IMR-90 (cell line): ENCODE data around the gene ARHGEF17. TPM values are rescaled to one million over a fixed set of nuclear protein-coding genes. Genes with fewer than 3 reads are reported as not detected.
A peak's percentile ranks its signal among the peaks of the same experiment; 100 is the strongest.

Experiments
- ATAC-seq: fragments of 200-7000 bp; cut with Tn5 transposase; 2 replicates; pipeline ENCODE4 v1.9.1; 2020; ENCODE audit warnings: low read depth, mild to moderate bottlenecking, moderate library complexity
- BruUV-seq: library from RNA; stranded (reverse); fragments of 400-500 nt; replicated peaks from 2 replicates; lab custom pipeline; 2021; lab: Mats Ljungman, UMichigan
- CTCF ChIA-PET: fragments of 300-600 bp; formaldehyde crosslinking; extraction: SDS; loops from one replicate; lab custom pipeline; 2021; ENCODE audit warnings: antibody characterized with exemption; lab: Yijun Ruan, JAX
- POLR2A ChIA-PET: fragments of 300-600 bp; sonication (Branson Sonifier 250); formaldehyde crosslinking; loops from one replicate; lab custom pipeline; 2022; ENCODE audit warnings: antibody characterized with exemption; ENCODE audit not compliant: unreplicated experiment; lab: Charles Lee
- DNase-seq: peaks from one replicate; pipeline ENCODE4 v3.0.0; 2013
- H2AFZ ChIP-seq: replicated peaks from 2 replicates; pipeline ENCODE3; 2013; ENCODE audit warnings: low read length, mild to moderate bottlenecking; ENCODE audit not compliant: poor library complexity
- H2AK5ac ChIP-seq: 2 replicates; pipeline ENCODE4 v1.6.1; 2013; ENCODE audit warnings: low read depth, low read length, inconsistent platforms
- H2AK9ac ChIP-seq: replicated peaks from 2 replicates; pipeline ENCODE3; 2013; ENCODE audit warnings: mild to moderate bottlenecking, low read depth, low read length, moderate library complexity; ENCODE audit not compliant: poor library complexity
- H2BK120ac ChIP-seq: 2 replicates; pipeline ENCODE4 v1.6.1; 2013; ENCODE audit warnings: low read depth, low read length, inconsistent platforms
- H2BK15ac ChIP-seq: 3 replicates; pipeline ENCODE4 v1.6.1; 2013; ENCODE audit warnings: low read depth, low read length, inconsistent platforms
- H2BK20ac ChIP-seq: 2 replicates; pipeline ENCODE4 v1.6.1; 2013; ENCODE audit warnings: low read depth, mild to moderate bottlenecking, inconsistent platforms, low read length, moderate library complexity
- H2BK5ac ChIP-seq: 2 replicates; pipeline ENCODE4 v1.6.1; 2013; ENCODE audit warnings: mild to moderate bottlenecking, low read depth, low read length, inconsistent platforms; ENCODE audit not compliant: poor library complexity, severe bottlenecking
- H3K14ac ChIP-seq: replicated peaks from 2 replicates; pipeline ENCODE4 v1.6.1; 2013; ENCODE audit warnings: low read depth, low read length, inconsistent platforms
- H3K18ac ChIP-seq: 2 replicates; pipeline ENCODE4 v1.6.1; 2013; ENCODE audit warnings: low read depth, low read length, control low read depth
- H3K23ac ChIP-seq: 2 replicates; pipeline ENCODE4 v1.6.1; 2013; ENCODE audit warnings: low read depth, low read length, inconsistent platforms
- H3K27ac ChIP-seq: 2 replicates; pipeline ENCODE4 v1.5.1; 2013; ENCODE audit warnings: mild to moderate bottlenecking, control low read depth, low read length; ENCODE audit not compliant: insufficient read depth
- H3K27me3 ChIP-seq: 2 replicates; pipeline ENCODE4 v1.6.1; 2013; ENCODE audit warnings: low read length; ENCODE audit not compliant: control insufficient read depth, insufficient read depth
- H3K36me3 ChIP-seq: 2 replicates; pipeline ENCODE4 v1.6.1; 2013; ENCODE audit warnings: low read length, mixed read lengths; ENCODE audit not compliant: control insufficient read depth, insufficient read depth
- H3K4ac ChIP-seq: 2 replicates; pipeline ENCODE4 v1.6.1; 2013; ENCODE audit warnings: low read depth, low read length, inconsistent platforms
- H3K4me1 ChIP-seq: 2 replicates; pipeline ENCODE4 v1.6.1; 2013; ENCODE audit warnings: low read length, mixed read lengths; ENCODE audit not compliant: control insufficient read depth, insufficient read depth
- H3K4me2 ChIP-seq: 2 replicates; pipeline ENCODE4 v1.6.1; 2013; ENCODE audit warnings: low read depth, mild to moderate bottlenecking, control low read depth, low read length, moderate library complexity
- H3K4me3 ChIP-seq: 2 replicates; pipeline ENCODE4 v1.5.1; 2013; ENCODE audit warnings: low read depth, mild to moderate bottlenecking, control low read depth, low read length, moderate library complexity; ENCODE audit not compliant: insufficient read depth
- H3K56ac ChIP-seq: 2 replicates; pipeline ENCODE4 v1.6.1; 2013; ENCODE audit warnings: low read length, inconsistent platforms; ENCODE audit not compliant: insufficient read depth; ENCODE audit errors: extremely low read depth
- H3K79me1 ChIP-seq, 2 experiments: 2 replicates each; pipeline ENCODE4 v1.6.1; 2013; ENCODE audit warnings: low read length in 2 of 2, inconsistent platforms in 1 of 2, low read depth in 1 of 2
- H3K9ac ChIP-seq: 2 replicates; pipeline ENCODE4 v1.6.1; 2013; ENCODE audit warnings: low read depth, low read length, control low read depth
- H3K9me1 ChIP-seq: 2 replicates; pipeline ENCODE4 v1.6.1; 2013; ENCODE audit warnings: low read length, inconsistent platforms; ENCODE audit not compliant: insufficient read depth
- H3K9me3 ChIP-seq: 2 replicates; pipeline ENCODE4 v1.6.1; 2013; ENCODE audit warnings: low read length; ENCODE audit not compliant: control insufficient read depth, insufficient read depth
- H4K20me1 ChIP-seq: 2 replicates; pipeline ENCODE4 v1.6.1; 2013; ENCODE audit warnings: low read length, inconsistent platforms; ENCODE audit not compliant: insufficient read depth
- H4K5ac ChIP-seq: 2 replicates; pipeline ENCODE4 v1.6.1; 2013; ENCODE audit warnings: mild to moderate bottlenecking, low read depth, low read length, control low read depth
- H4K8ac ChIP-seq, 2 experiments: 2 replicates each; pipeline ENCODE4 v1.6.1; 2013; ENCODE audit warnings: low read depth in 2 of 2, low read length in 2 of 2, control low read depth in 1 of 2, inconsistent platforms in 1 of 2
- H4K91ac ChIP-seq: 2 replicates; pipeline ENCODE4 v1.6.1; 2013; ENCODE audit warnings: low read depth, low read length, inconsistent platforms; ENCODE audit not compliant: insufficient read depth
- BHLHE40 ChIP-seq: fragments of 150-350 bp; IDR thresholded peaks from 2 replicates; pipeline ENCODE4 v1.6.1; 2016; ENCODE audit warnings: mild to moderate bottlenecking, low read depth, low read length
- CEBPB ChIP-seq: IDR thresholded peaks from 2 replicates; pipeline ENCODE4 v1.6.1; 2012; ENCODE audit warnings: low read depth, low read length, improper control_type of control experiment
- CHD1 ChIP-seq: IDR thresholded peaks from 2 replicates; pipeline ENCODE4 v1.6.1; 2012; ENCODE audit warnings: low read depth, low read length, improper control_type of control experiment
- MAFK ChIP-seq: IDR thresholded peaks from 2 replicates; pipeline ENCODE4 v1.6.1; 2012; ENCODE audit warnings: low read depth, low read length, improper control_type of control experiment
- MAZ ChIP-seq: IDR thresholded peaks from 2 replicates; pipeline ENCODE4 v1.6.1; 2012; ENCODE audit warnings: low read depth, mild to moderate bottlenecking, low read length, improper control_type of control experiment, moderate library complexity, borderline replicate concordance
- MXI1 ChIP-seq: IDR thresholded peaks from 2 replicates; pipeline ENCODE4 v1.6.1; 2012; ENCODE audit warnings: low read depth, mild to moderate bottlenecking, low read length, moderate library complexity, borderline replicate concordance
- NFE2L2 ChIP-seq: fragments of 150-350 bp; IDR thresholded peaks from 2 replicates; pipeline ENCODE4 v1.6.1; 2016; ENCODE audit warnings: low read depth, mild to moderate bottlenecking, low read length
- POLR2A ChIP-seq: IDR thresholded peaks from 2 replicates; pipeline ENCODE4 v1.6.1; 2012; ENCODE audit warnings: mild to moderate bottlenecking, low read depth, low read length
- RAD21 ChIP-seq: IDR thresholded peaks from 2 replicates; pipeline ENCODE4 v1.6.1; 2012; ENCODE audit warnings: low read length, improper control_type of control experiment
- RCOR1 ChIP-seq: IDR thresholded peaks from 2 replicates; pipeline ENCODE4 v1.6.1; 2012; ENCODE audit warnings: mild to moderate bottlenecking, low read length, improper control_type of control experiment; ENCODE audit not compliant: insufficient replicate concordance
- RFX5 ChIP-seq: IDR thresholded peaks from 2 replicates; pipeline ENCODE4 v1.8.0; 2012; ENCODE audit warnings: low read depth, mild to moderate bottlenecking, low read length, moderate library complexity
- SMC3 ChIP-seq: fragments of 150-350 bp; IDR thresholded peaks from 2 replicates; pipeline ENCODE4 v1.6.1; 2016; ENCODE audit warnings: low read depth, mild to moderate bottlenecking, antibody characterized with exemption, low read length, moderate library complexity
- dilution Hi-C: fragments of 300-500 bp; cut with HindIII; formaldehyde crosslinking; loops from one replicate; pipeline ENCODE4 v1.14.3; 2018; ENCODE audit warnings: low sequenced_read_pairs; ENCODE audit not compliant: unreplicated experiment
- in situ Hi-C: fragments of 300-500 bp; cut with MboI; formaldehyde crosslinking; loops from 3 replicates; pipeline ENCODE4 v1.14.3; 2019; ENCODE audit warnings: low sequenced_read_pairs, inconsistent platforms, mixed read lengths
- intact Hi-C: fragments of 100-400 bp; cut with micrococcal nuclease; formaldehyde crosslinking; loops from 2 replicates; pipeline ENCODE4 v1.10.0; 2022
- polyA plus RNA-seq, 3 experiments: library from polyadenylated mRNA; depleted of rRNA; stranded (reverse); fragments of >200 nt; gene quantifications; 2 replicates each; pipeline ENCODE4 v1.2.3, GENCODE V29; 2012; ENCODE audit warnings: low replicate concordance in 1 of 3
- total RNA-seq: library from RNA; depleted of rRNA; stranded (reverse); fragments of >200 nt; gene quantifications from 2 replicates; pipeline ENCODE4 v1.2.3, GENCODE V29; 2012
- TF ChIP-seq, protein P1 (sequence below): fragments of 150-350 bp; IDR thresholded peaks from 2 replicates; pipeline ENCODE4 v1.6.1; 2016; ENCODE audit warnings: low read depth, mild to moderate bottlenecking, low read length, moderate library complexity, borderline replicate concordance
- TF ChIP-seq, protein P2 (sequence below): fragments of 150-350 bp; IDR thresholded peaks from 2 replicates; pipeline ENCODE4 v1.6.1; 2017; ENCODE audit warnings: mild to moderate bottlenecking, antibody characterized with exemption, low read length, low read depth
- TF ChIP-seq, protein P3 (sequence below): conservative IDR thresholded peaks from 2 replicates; pipeline ENCODE4 v1.5.1; 2012; ENCODE audit warnings: mild to moderate bottlenecking, low read depth, low read length, improper control_type of control experiment

ARHGEF17 gene
- total and polyA plus RNA-seq, 2 of the 4 experiments (the other 2 are of a cell fraction) = 21.7 to 97.7 TPM

DNA sequence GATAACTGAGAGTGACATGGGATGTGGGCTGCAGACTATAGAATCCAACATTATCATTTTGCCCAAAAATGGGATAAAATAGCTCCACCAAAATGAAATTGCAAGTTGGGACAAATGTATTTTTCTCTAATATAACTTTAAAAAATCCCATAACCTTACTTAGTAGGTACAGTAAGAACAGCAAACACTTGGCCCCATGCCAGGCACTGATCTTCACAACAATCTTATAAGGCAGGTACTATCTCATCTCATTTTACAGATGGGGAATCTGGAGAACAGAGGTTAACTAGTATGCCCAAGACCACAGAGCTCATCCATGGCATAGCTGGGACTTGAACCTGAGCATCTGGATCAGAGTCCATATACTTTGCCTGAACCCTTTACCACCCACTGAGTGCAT lies 13.5 kb upstream of the ARHGEF17 start:
- Histone ChIP-seq H2BK5ac (no peak overlapping the region), H2AK9ac (no peak overlapping the region), H3K4me1 (peaks cover 1% of the 10 kb centered on the region; the same call in 1 of the 2 replicates), H4K5ac (no peak overlapping the region), H2BK120ac (peak overlapping the region; percentile 41; the same call in 1 of the 2 replicates), H3K9me3 (no peaks in the 10 kb centered on the region), H3K14ac (no peak overlapping the region), H3K4me3 (no peak overlapping the region), H3K56ac (no peak overlapping the region), H3K79me1 (no peaks in the 10 kb centered on the region), H3K27me3 (no peaks in the 10 kb centered on the region), H3K27ac (no peak overlapping the region), H3K4me2 (no peak overlapping the region), H3K9ac (no peak overlapping the region), H3K23ac (no peak overlapping the region), H3K18ac (no peak overlapping the region), H3K9me1 (peaks cover 12% of the 10 kb centered on the region), H2BK15ac (no peak overlapping the region), H4K8ac (0 out of 4 replicates have a peak overlapping the region, but pooled peaks of 1 of the 2 experiments have one; percentile 6), H2AFZ (no peak overlapping the region), H3K36me3 (no peaks in the 10 kb centered on the region), H3K4ac (peak overlapping the region; percentile 11; the same call in 1 of the 2 replicates), H2BK20ac (peak overlapping the region; percentile 51; the same call in 1 of the 2 replicates), H4K20me1 (no peaks in the 10 kb centered on the region), H4K91ac (no peak overlapping the region; the same call in 1 of the 2 replicates), H2AK5ac (peak overlapping the region; percentile 84)
- DNase-seq (no peak), ATAC-seq (no peak)
- CTCF ChIA-PET = interaction anchor here (0.6 to 1.8 kb wide), 9 partner anchors 12 to 458 kb away, joined by 3 to 8 read pairs (median 3); partner anchors contain the start of gene P2RY6
- POLR2A ChIA-PET = no interaction called here
- TF ChIP-seq SMC3 = no peak
- TF ChIP-seq, protein P1, sequence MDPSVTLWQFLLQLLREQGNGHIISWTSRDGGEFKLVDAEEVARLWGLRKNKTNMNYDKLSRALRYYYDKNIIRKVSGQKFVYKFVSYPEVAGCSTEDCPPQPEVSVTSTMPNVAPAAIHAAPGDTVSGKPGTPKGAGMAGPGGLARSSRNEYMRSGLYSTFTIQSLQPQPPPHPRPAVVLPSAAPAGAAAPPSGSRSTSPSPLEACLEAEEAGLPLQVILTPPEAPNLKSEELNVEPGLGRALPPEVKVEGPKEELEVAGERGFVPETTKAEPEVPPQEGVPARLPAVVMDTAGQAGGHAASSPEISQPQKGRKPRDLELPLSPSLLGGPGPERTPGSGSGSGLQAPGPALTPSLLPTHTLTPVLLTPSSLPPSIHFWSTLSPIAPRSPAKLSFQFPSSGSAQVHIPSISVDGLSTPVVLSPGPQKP = no peak
- TF ChIP-seq CHD1 = no peak
- TF ChIP-seq, protein P2, sequence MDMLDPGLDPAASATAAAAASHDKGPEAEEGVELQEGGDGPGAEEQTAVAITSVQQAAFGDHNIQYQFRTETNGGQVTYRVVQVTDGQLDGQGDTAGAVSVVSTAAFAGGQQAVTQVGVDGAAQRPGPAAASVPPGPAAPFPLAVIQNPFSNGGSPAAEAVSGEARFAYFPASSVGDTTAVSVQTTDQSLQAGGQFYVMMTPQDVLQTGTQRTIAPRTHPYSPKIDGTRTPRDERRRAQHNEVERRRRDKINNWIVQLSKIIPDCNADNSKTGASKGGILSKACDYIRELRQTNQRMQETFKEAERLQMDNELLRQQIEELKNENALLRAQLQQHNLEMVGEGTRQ = no peak
- TF ChIP-seq BHLHE40 = no peak
- no peak for TF ChIP-seq MAFK
- TF ChIP-seq MXI1 = no peak
- TF ChIP-seq, protein P3, sequence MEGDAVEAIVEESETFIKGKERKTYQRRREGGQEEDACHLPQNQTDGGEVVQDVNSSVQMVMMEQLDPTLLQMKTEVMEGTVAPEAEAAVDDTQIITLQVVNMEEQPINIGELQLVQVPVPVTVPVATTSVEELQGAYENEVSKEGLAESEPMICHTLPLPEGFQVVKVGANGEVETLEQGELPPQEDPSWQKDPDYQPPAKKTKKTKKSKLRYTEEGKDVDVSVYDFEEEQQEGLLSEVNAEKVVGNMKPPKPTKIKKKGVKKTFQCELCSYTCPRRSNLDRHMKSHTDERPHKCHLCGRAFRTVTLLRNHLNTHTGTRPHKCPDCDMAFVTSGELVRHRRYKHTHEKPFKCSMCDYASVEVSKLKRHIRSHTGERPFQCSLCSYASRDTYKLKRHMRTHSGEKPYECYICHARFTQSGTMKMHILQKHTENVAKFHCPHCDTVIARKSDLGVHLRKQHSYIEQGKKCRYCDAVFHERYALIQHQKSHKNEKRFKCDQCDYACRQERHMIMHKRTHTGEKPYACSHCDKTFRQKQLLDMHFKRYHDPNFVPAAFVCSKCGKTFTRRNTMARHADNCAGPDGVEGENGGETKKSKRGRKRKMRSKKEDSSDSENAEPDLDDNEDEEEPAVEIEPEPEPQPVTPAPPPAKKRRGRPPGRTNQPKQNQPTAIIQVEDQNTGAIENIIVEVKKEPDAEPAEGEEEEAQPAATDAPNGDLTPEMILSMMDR = no peak
- no peak for TF ChIP-seq MAZ
- no peak for TF ChIP-seq RFX5
- no peak for TF ChIP-seq RAD21
- no peak for TF ChIP-seq CEBPB
- no peak for TF ChIP-seq NFE2L2
- no peak for TF ChIP-seq POLR2A
- TF ChIP-seq RCOR1 = no peak
- intact Hi-C loops = loop anchor here (1.0 kb wide), 2 partner anchors 41 to 99 kb away; no protein-coding TSS in a partner anchor
- in situ Hi-C loops = loop anchor here (5.0 kb wide), 1 partner anchor 43 kb away; no protein-coding TSS in a partner anchor
- BruUV-seq = no TSS peak
- dilution Hi-C loops = no loop called here
